ENCODE results near the gene BRD4.

GRCh38 chr19:15358918-15359317 lies 26.6 kb upstream of the BRD4 start:
- TF ChIP-seq POLR2A (IDR thresholded peaks at IDR 0.05) (no peak), CTCF (IDR thresholded peaks at IDR 0.05) (no peak), POLR2AphosphoS5 (IDR thresholded peaks at IDR 0.05) (no peak)

Measured in suprapubic skin (tissue), 4 donors.